ENCODE measurements around the gene MAVS.

MAVS gene

DNA sequence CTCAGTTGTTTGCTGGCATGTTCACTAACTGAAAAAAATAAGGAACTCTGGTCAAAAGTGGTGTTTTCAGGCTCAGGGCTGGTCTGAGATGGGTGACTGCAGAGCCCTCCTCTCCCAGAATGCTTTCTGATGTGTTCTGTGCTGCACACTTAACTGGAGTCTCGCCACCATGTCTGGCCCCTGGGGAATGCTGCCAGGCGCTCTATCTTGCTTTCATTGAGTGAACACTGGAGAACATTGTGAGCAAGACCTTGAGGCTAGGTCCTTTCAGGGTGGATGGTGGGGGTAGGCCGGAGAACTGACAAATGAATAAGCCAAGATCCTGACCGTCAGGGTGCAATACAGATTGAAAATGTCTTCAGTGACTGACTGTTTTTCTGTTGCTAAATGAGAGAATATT lies 62.0 kb downstream of the MAVS start:
- Histone ChIP-seq H3K9me3 (no peaks in the 10 kb centered on the region), H3K4me3 (ENCODE audit: low read depth in 1 of 2, low read length in 1 of 2) (no peak overlapping the region), H3K27me3 (no peaks in the 10 kb centered on the region), H3K4me1 (ENCODE audit: control insufficient read depth in 1 of 2, insufficient read depth in 1 of 2, low read depth in 1 of 2, low read length in 1 of 2) (peaks cover 5 to 7% of the 10 kb centered on the region in 2 experiments), H3K36me3 (peaks cover 56% of the 10 kb centered on the region), H3K27ac (peak overlapping the region; percentile 42)
- TF ChIP-seq CTCF (IDR thresholded peaks at IDR 0.05): no peak

GRCh38 chr20:3909952-3910366 lies 63.3 kb downstream of the MAVS start:
- Histone ChIP-seq H3K36me3 (peaks cover 59% of the 10 kb centered on the region), H3K4me1 (ENCODE audit: control insufficient read depth in 1 of 2, insufficient read depth in 1 of 2, low read depth in 1 of 2, low read length in 1 of 2) (peaks cover 4 to 7% of the 10 kb centered on the region in 2 experiments), H3K27me3 (no peaks in the 10 kb centered on the region), H3K9me3 (no peaks in the 10 kb centered on the region), H3K4me3 (ENCODE audit: low read depth in 1 of 2, low read length in 1 of 2) (no peak overlapping the region), H3K27ac (no peak overlapping the region)
- TF ChIP-seq CTCF (IDR thresholded peaks at IDR 0.05): no peak

DNA sequence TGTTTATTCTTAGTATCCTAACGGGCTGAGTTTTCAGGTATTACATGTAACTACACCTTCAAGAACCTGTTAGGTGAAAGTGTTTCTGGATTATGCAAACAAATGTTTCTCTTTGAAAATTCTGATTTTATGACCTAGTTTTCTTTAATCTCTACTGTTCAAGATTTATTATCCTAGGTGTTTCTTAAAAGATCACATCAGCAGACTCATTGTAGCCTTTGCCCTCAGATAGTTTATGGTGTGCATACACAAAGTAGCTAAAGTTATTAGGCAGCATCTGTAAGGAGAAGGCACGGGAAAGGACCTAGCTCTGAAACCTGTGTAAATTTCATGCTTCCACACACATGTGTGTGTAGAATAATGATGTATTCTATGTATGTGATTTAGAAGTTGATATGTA lies 64.2 kb downstream of the MAVS start:
- no peak for TF ChIP-seq CTCF (IDR thresholded peaks at IDR 0.05)
- Histone ChIP-seq H3K27ac (no peak overlapping the region), H3K36me3 (peaks cover 59% of the 10 kb centered on the region), H3K27me3 (no peaks in the 10 kb centered on the region), H3K9me3 (no peaks in the 10 kb centered on the region), H3K4me3 (ENCODE audit: low read depth in 1 of 2, low read length in 1 of 2) (no peak overlapping the region), H3K4me1 (ENCODE audit: control insufficient read depth in 1 of 2, insufficient read depth in 1 of 2, low read depth in 1 of 2, low read length in 1 of 2) (peaks cover 4 to 5% of the 10 kb centered on the region in 2 experiments)

GRCh38 chr20:3911956-3912355 lies 65.3 kb downstream of the MAVS start:
- H3K36me3 ChIP-seq: peaks cover 70% of the 10 kb centered on the region
- no peak overlapping the region for H3K4me3 ChIP-seq (ENCODE audit: low read depth in 1 of 2, low read length in 1 of 2)
- no peak overlapping the region for H3K27ac ChIP-seq
- H3K27me3 ChIP-seq: no peaks in the 10 kb centered on the region
- H3K9me3 ChIP-seq: no peaks in the 10 kb centered on the region
- peaks cover 5 to 9% of the 10 kb centered on the region in 2 experiments for H3K4me1 ChIP-seq (ENCODE audit: control insufficient read depth in 1 of 2, insufficient read depth in 1 of 2, low read depth in 1 of 2, low read length in 1 of 2)
- TF ChIP-seq CTCF (IDR thresholded peaks at IDR 0.05): no peak

DNA sequence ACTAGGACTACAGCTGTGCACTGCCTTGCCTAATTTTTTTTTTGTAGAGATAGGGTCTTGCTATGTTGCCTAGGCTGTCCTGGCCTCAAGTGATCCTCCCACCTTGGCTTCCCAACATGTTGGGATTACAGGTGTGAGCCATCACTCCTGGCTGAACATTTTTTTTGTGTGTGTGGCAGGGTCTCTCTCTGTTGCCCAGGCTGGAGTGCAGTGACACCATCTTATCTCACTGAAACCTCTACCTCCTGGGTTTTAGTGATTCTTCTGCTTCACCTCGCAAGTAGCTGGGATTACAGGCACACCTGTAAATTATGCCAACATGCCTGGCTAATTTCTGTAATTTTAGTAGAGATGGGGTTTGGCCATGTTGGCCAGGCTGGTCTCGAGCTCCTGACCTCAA lies 67.8 kb downstream of the MAVS start:
- H3K4me1 ChIP-seq (ENCODE audit: control insufficient read depth in 1 of 2, insufficient read depth in 1 of 2, low read depth in 1 of 2, low read length in 1 of 2): peaks cover 5 to 9% of the 10 kb centered on the region in 2 experiments
- no peaks in the 10 kb centered on the region for H3K9me3 ChIP-seq
- TF ChIP-seq CTCF (IDR thresholded peaks at IDR 0.05): no peak
- H3K27me3 ChIP-seq: no peaks in the 10 kb centered on the region
- H3K27ac ChIP-seq: peak overlapping the region; percentile 20
- peaks cover 70% of the 10 kb centered on the region for H3K36me3 ChIP-seq
- no peak overlapping the region for H3K4me3 ChIP-seq (ENCODE audit: low read depth in 1 of 2, low read length in 1 of 2)

DNA sequence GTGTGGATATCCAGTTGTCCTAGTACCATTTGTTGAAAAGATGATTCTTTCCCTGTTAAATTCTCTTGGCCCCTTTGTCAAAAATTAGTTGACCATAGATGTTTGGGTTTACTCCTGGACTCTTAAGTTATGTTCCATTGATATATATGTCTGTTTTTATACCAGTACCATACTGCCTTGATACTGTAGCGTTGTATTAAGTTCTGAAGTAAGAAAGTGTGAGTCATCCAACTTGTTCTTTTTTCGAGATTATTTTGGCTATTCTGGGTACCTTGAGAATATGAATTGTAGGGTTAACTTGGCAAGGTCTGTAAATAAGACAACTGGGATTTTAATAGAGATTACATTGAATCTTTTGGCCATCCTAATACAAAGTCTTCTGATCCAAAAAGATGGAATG lies 69.1 kb downstream of the MAVS start:
- Histone ChIP-seq H3K27me3 (no peaks in the 10 kb centered on the region), H3K4me3 (ENCODE audit: low read depth in 1 of 2, low read length in 1 of 2) (no peak overlapping the region), H3K27ac (peak overlapping the region; percentile 34), H3K36me3 (peaks cover 68% of the 10 kb centered on the region), H3K9me3 (no peaks in the 10 kb centered on the region), H3K4me1 (ENCODE audit: control insufficient read depth in 1 of 2, insufficient read depth in 1 of 2, low read depth in 1 of 2, low read length in 1 of 2) (peaks cover 5 to 9% of the 10 kb centered on the region in 2 experiments)
- no peak for TF ChIP-seq CTCF (IDR thresholded peaks at IDR 0.05)
